ENCODE data around the gene ZFC3H1. TPM values are rescaled to one million over a fixed set of nuclear protein-coding genes. Genes with fewer than 3 reads are reported as not detected.

The ZFC3H1 gene
- total RNA-seq, 4 donors from 2014 or later = 12.6 to 80.7 (median 51.2) TPM

- intact Hi-C loops (cut with DNase I; ENCODE audit: low total_unique reads) = no loop called here
- H3K4me3 ChIP-seq = no peak overlapping the region
- H3K27ac ChIP-seq = no peak overlapping the region
- no peaks in the 10 kb centered on the region for H3K4me1 ChIP-seq
- DNase-seq = no peak
- TF ChIP-seq POLR2A (IDR thresholded peaks at IDR 0.05) (no peak), CTCF (IDR thresholded peaks at IDR 0.05) (no peak)
- no peaks in the 10 kb centered on the region for H3K9me3 ChIP-seq
- H3K27me3 ChIP-seq = no peaks in the 10 kb centered on the region
- H3K36me3 ChIP-seq = no peaks in the 10 kb centered on the region
Measured at GRCh38 chr12:71642264-71642663, 21.4 kb downstream of the ZFC3H1 start.

GRCh38 chr12:71641390-71641789, 22.3 kb downstream of the ZFC3H1 start:
- no peaks in the 10 kb centered on the region for H3K9me3 ChIP-seq
- H3K27ac ChIP-seq = no peak overlapping the region
- no peak for DNase-seq
- intact Hi-C loops (cut with DNase I; ENCODE audit: low total_unique reads) = no loop called here
- no peaks in the 10 kb centered on the region for H3K4me1 ChIP-seq
- H3K4me3 ChIP-seq = no peak overlapping the region
- no peaks in the 10 kb centered on the region for H3K27me3 ChIP-seq
- no peaks in the 10 kb centered on the region for H3K36me3 ChIP-seq
- no peak for TF ChIP-seq CTCF (IDR thresholded peaks at IDR 0.05)
- no peak for TF ChIP-seq POLR2A (IDR thresholded peaks at IDR 0.05)

- Histone ChIP-seq H3K36me3 (no peaks in the 10 kb centered on the region), H3K4me1 (no peaks in the 10 kb centered on the region), H3K27me3 (no peaks in the 10 kb centered on the region), H3K4me3 (no peak overlapping the region), H3K9me3 (no peaks in the 10 kb centered on the region), H3K27ac (no peak overlapping the region)
- TF ChIP-seq CTCF (IDR thresholded peaks at IDR 0.05) (no peak), POLR2A (IDR thresholded peaks at IDR 0.05) (no peak)
- intact Hi-C loops (cut with DNase I; ENCODE audit: low total_unique reads) = no loop called here
- no peak for DNase-seq
Measured at GRCh38 chr12:71640316-71640715, 23.3 kb downstream of the ZFC3H1 start.

- H3K27ac ChIP-seq = no peak overlapping the region
- no peaks in the 10 kb centered on the region for H3K4me1 ChIP-seq
- H3K36me3 ChIP-seq = no peaks in the 10 kb centered on the region
- TF ChIP-seq POLR2A (IDR thresholded peaks at IDR 0.05) (no peak), CTCF (IDR thresholded peaks at IDR 0.05) (no peak)
- H3K9me3 ChIP-seq = no peaks in the 10 kb centered on the region
- no peak overlapping the region for H3K4me3 ChIP-seq
- DNase-seq = no peak
- intact Hi-C loops (cut with DNase I; ENCODE audit: low total_unique reads) = no loop called here
- no peaks in the 10 kb centered on the region for H3K27me3 ChIP-seq
Measured at GRCh38 chr12:71639341-71639760, 24.3 kb downstream of the ZFC3H1 start.

- no peaks in the 10 kb centered on the region for H3K9me3 ChIP-seq
- H3K4me1 ChIP-seq = no peaks in the 10 kb centered on the region
- intact Hi-C loops (cut with DNase I; ENCODE audit: low total_unique reads) = no loop called here
- no peak for DNase-seq
- TF ChIP-seq CTCF (IDR thresholded peaks at IDR 0.05) (no peak), POLR2A (IDR thresholded peaks at IDR 0.05) (no peak)
- no peaks in the 10 kb centered on the region for H3K36me3 ChIP-seq
- no peaks in the 10 kb centered on the region for H3K27me3 ChIP-seq
- H3K27ac ChIP-seq = no peak overlapping the region
- H3K4me3 ChIP-seq = no peak overlapping the region
Measured at GRCh38 chr12:71638499-71638898, 25.1 kb downstream of the ZFC3H1 start.

Measured in uterus (tissue), 4 donors.